Erythroblast (primary cell): ENCODE results near the gene RBMS1.

Experiments used
- GATA1 ChIP-seq: IDR thresholded peaks from 2 replicates; pipeline ENCODE4 v1.6.1; 2011; ENCODE audit warnings: low read depth, mild to moderate bottlenecking, control low read depth, low read length, moderate library complexity
- POLR2A ChIP-seq: IDR thresholded peaks from 2 replicates; pipeline ENCODE4 v1.6.1; 2011; ENCODE audit warnings: mild to moderate bottlenecking, low read length

GRCh38 chr2:160355080-160355479 is 138.5 kb downstream of the RBMS1 start:
- TF ChIP-seq POLR2A: no peak
- TF ChIP-seq GATA1: no peak
